HG02759 (cell line): ENCODE data around the gene DLGAP1.
"Not testable (repeated sequence)": the region's sequence is repeated elsewhere in the genome, so short reads cannot be mapped to it uniquely, and the experiment has no call there.

Experiments used
- ATAC-seq: cut with Tn5 transposase; IDR thresholded peaks from one replicate; pipeline ENCODE4 v1.9.1; 2021; ENCODE audit warnings: mild to moderate bottlenecking, moderate library complexity; ENCODE audit not compliant: unreplicated experiment

The DLGAP1 gene

DNA sequence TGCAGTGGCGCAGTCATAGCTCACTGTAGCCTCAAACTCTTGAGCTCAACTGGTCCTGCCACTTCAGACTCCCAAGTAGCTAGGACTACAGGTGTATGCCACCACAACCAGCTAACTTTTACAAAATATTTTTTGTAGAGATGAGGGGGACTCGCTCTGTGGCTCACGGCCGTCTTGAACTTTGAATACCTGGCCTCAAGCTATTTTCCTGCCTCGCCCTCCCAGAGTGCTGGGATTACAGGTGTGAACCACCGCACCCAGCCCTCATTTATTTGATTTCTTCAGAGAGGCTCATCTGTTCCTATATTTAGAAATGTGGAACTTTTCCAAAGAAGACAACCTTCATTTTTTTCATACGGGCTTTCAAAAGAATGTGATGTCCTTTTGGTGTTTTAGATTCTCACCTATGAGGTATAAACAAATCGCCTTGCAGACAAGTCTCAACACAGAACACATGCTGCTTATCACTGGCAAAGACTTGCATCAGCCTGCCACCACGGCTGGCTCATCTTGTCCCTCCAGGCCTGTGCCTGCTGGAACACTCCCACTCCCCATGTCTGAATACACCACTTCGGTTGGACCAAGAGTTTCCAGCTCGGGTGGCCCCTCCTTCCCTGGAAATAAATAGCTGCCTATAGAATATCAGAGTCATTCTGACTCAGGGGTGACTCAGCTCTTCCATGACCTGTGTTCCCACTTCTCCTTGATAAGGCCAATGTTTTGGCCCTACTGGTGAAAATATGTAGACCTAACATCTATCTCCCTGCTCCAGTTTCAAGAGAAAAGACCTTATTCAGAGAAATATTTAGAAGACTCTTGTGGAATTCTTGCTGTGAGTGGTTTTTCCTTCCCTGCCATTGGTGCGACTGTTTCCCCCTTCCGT is 802.5 kb downstream of the DLGAP1 start:
- no peak for ATAC-seq

DNA sequence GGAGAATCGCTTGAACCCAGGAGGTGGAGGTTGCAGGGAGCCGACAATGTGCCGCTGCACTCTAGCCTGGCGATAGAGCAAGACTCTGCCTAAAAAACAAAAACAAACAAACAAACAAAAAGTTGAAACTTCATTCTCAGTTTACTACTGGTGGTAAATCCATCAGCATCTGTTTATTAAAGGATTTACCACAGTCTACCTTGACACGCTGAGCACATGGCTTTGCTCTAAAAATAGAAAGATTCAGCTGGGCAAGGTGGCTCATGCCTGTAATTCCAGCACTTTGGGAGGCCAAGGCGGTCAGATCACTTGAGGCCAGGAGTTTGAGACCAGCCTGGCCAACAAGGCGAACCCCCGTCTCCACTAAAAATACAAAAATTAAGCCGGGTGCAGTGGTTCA is 803.8 kb downstream of the DLGAP1 start:
- no peak for ATAC-seq

DNA sequence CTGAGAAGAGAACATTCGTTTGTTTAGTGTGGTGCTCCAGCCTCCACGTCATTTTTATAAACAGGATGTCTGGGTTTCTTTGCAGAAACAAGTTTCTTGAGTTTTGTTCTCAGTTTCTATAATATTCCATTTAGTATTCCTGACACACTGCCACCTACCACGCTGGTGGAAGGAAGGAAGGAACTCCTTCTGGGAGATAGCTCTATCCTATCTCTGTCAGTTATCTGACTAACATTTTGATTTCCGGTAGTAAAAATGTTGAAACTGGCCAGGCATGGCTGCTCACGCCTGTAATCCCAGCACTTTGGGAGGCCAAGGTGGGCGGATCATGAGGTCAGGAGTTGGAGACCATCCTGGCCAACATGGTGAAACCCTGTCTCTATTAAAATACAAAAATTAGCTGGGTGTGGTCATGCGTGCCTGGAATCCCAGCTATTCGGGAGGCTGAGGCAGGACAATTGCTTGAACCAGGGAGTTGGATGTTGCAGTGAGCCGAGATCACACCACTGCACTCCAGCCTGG is 804.5 kb downstream of the DLGAP1 start:
- not testable (repeated sequence) for ATAC-seq

- no peak for ATAC-seq
These were observed 805.3 kb downstream of the DLGAP1 start for GRCh38 chr18:3649633-3650426.

GRCh38 chr18:3649135-3649632 is 805.9 kb downstream of the DLGAP1 start:
- no peak for ATAC-seq

DNA sequence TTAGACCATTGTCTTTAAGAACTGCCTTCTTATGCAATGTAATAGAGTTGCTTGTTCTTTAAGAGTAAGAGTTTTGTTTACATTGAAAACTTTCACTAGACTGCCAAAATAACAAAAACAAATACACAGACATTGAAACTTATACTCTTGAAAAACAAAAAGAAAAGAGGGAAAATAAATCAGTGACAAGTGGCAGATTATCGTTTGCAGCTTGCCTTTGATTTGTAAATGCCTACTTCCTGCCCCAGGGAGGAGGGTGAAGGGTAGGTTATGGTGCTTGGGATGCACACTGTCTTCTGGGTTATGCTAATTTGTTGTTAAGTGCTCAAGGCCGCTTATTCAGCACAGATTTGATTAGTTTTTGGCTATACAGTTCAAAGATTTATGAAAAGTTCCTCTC is 806.5 kb downstream of the DLGAP1 start:
- ATAC-seq, result no peak

GRCh38 chr18:3648200-3648599 is 806.9 kb downstream of the DLGAP1 start:
- no peak for ATAC-seq

DNA sequence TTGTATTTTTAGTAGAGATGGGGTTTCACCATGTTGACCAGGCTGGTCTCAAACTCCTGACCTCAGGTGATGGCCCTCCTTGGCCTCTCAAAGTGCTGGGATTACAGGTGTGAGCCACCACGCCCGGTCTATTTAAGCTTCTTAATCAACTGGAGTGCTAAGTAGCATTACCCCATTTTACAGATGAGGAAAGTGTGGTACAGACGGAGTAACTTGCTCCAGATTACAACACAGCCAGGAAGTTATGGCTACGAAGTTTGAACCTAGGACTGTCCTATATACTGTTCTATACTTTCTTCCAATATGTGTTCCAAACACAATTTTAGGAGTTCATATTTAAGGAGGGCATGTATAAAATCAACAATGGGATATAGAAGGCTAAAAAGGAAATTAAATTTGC is 807.5 kb downstream of the DLGAP1 start:
- ATAC-seq, result no peak

- no peak for ATAC-seq
These were observed 809.5 kb downstream of the DLGAP1 start for GRCh38 chr18:3645384-3646156.

DNA sequence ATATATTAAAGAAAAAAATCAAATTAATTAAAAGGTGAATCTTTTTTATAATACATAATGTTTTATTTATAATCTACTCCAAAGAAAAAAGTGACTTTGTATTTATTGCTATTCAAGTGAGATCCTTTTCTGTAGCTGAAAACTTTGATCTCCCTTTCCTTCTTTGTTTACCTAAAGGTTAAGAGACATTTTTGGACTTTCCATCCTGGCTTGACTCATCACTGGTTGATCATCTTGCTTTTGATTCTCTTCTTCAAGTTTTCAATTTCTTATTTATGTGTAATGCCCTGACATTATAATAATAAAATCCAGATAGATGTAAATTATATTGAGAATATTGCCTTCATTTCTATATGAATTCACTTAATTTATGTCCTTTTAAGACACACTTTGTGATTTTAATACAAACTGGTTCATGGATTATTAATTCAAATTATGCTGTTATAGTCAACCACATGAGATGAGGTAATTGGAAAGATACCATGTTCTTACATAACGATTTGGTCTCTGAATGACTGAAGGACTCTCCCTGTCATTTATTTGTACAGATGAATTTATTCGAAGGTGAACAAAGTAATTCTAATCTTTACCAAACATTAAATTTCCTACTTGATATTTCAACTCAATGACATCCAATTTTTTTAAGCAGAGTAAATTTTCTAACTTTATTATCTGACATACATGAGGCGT is 820.7 kb downstream of the DLGAP1 start:
- ATAC-seq, result no peak

- no peak for ATAC-seq
These were observed 823.2 kb downstream of the DLGAP1 start for GRCh38 chr18:3631887-3632286.

DNA sequence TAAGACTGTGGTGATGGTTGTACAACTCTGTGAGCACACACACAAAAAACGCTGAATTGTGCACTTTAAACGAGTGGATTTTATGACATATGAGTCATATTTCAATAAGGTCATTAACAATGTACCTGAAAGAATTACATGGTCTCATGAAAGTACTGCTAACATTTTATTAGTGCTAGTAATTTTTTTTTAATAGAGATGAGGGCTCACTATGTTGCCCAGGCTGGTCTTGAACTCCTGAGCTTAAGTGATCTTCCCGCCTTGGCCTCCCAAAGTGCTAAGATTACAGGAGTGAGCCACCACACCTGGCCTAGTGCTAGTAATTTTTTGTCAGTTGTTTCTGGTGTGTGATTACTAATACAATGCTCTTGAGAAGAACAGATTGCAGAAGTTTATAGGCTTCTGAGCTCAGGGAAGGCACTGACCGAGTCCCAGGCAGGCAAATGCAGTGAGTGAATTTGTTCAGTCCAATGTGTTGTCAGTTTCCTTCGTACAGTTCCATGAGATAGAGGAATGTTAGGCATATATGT is 828.1 kb downstream of the DLGAP1 start:
- ATAC-seq, result no peak

- no peak for ATAC-seq
These were observed 829.4 kb downstream of the DLGAP1 start for GRCh38 chr18:3625742-3626091.

DNA sequence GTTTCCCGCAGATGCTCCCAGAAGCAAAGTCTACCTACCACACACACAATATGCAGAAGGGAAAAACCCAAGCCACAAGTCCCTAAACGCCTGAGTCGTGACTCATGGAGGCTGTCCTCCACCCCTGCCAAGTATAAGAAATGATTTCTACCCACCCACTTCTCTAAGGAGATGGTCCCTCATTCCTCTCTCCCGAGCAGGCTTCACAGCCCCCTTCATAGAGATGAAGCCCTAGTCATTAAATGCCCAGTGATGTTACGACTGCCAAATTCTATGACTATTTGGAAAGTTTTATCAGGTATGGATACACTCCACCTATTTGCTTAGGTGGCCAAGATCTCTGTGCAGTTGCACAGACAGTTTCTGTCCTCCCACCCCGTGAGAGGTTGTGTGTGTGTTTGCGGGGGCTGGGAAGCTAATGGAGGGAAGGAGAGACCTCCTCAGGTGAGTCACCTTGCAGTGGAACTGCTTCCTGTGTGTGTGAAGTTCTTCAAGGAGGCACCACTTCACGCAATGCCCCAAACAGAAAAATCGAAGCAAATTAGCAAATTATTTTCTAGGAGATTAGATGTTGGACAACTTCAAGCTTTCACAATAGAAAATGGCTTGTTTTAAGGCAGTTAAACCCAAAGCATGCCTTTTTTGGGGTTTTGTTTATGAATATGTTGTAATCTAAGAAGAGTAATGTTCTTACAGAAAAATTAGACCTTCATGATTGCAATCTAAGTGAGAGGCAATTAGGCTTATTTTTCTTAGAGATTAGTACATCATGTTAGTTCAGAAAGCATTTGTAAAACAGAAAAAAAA is 830.0 kb downstream of the DLGAP1 start:
- ATAC-seq, result no peak

DNA sequence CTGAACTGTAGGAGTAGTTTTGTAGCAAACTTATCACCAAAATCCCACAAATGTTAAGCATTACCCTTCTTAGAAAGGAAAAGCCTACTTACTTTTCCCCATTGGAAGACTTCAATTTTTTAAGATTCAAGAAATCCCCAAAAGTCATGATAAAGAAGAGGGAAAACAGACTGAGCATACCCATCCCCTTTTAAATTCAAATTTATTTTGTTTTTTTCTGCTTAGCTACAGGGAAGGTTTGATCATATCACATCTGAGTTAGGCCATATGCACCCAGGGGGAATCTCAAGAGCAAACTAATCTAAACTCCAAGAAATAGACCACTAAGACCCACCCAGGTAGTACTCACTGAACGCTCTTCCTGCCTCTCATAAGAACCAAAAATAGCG is 830.6 kb downstream of the DLGAP1 start:
- no peak for ATAC-seq

DNA sequence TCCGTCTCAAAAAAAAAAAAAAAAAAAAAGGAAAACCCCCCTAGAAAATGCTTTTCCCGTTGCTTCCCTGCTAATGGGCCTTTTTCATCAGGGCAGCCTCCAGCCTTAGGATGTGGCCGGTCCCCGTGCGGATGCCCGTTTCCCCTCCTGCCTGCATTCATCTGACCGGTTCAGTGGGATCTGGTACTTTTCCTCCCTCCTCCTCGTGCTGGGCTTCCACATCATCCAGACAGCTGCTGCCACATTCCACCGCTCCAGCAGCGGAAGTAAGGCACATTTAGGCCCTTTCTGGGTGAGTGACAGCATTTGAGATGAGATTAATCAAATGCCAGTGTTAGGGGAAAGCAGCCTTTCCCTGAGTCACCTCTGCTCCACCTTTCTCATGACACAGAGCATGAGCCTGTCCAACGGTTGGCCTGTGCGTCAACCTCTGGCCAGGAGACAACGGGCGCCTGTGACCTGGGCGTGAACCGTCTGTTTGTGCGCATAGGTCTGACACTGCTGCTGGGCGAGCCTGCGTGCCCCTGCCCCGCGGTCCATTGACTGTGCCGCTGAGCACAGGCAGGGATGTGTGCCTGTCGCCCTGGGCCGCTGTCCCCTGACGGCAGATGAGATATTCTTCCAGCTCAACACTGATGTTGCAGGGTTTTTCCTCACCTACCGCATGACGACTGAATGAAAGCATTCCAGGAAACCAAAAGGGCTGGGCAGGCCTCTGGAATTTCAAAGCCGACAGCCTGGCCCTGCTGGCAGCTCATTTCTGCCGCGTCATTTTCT is 831.1 kb downstream of the DLGAP1 start:
- no peak for ATAC-seq

- no peak for ATAC-seq
These were observed 834.7 kb downstream of the DLGAP1 start for GRCh38 chr18:3620146-3621119.
